H1 (cell line): ENCODE measurements around the gene MMP19. TPM values are rescaled to one million over a fixed set of nuclear protein-coding genes. Genes with fewer than 3 reads are reported as not detected.

Experiments
- CTCF ChIA-PET: fragments of 300-600 bp; sonication (Branson Sonifier 250); formaldehyde crosslinking; loops from one replicate; lab custom pipeline; 2021; ENCODE audit not compliant: partially characterized antibody; lab: Charles Lee
- POLR2A ChIA-PET: fragments of 300-600 bp; sonication (Branson Sonifier 250); formaldehyde crosslinking; loops from one replicate; lab custom pipeline; 2021; ENCODE audit warnings: inconsistent platforms; ENCODE audit not compliant: partially characterized antibody; lab: Charles Lee
- DNase-seq, 2 experiments: peaks; one replicate each; pipeline versions ENCODE4 v3.0.0 to v3.0.0-alpha.2; 2010 to 2022; ENCODE audit warnings: low spot score in 2 of 2, low read depth in 1 of 2, mixed read lengths in 1 of 2
- FAIRE-seq: peaks from 2 replicates; lab custom pipeline; 2011; peaks lifted over from hg19 to GRCh38; lab: Jason Lieb, UNC
- H2AFZ ChIP-seq: 2 replicates; pipeline ENCODE4 v1.8.1; 2012; ENCODE audit warnings: low read length, inconsistent platforms
- H2AK5ac ChIP-seq: 2 replicates; pipeline ENCODE4 v1.6.1; 2013; ENCODE audit warnings: low read depth, low read length
- H2BK120ac ChIP-seq: replicated peaks from 2 replicates; pipeline ENCODE3; 2013; ENCODE audit warnings: low read depth, low read length, inconsistent platforms
- H2BK12ac ChIP-seq: 2 replicates; pipeline ENCODE4 v1.6.1; 2013; ENCODE audit warnings: low read depth, low read length
- H2BK15ac ChIP-seq: 2 replicates; pipeline ENCODE4 v1.6.1; 2013; ENCODE audit warnings: low read length
- H2BK20ac ChIP-seq: 2 replicates; pipeline ENCODE4 v1.6.1; 2013; ENCODE audit warnings: low read length
- H2BK5ac ChIP-seq: 2 replicates; pipeline ENCODE4 v1.6.1; 2013; ENCODE audit warnings: low read depth, low read length
- H3K14ac ChIP-seq: 2 replicates; pipeline ENCODE4 v1.6.1; 2013; ENCODE audit warnings: inconsistent platforms; ENCODE audit not compliant: insufficient read length
- H3K18ac ChIP-seq: 2 replicates; pipeline ENCODE4 v1.6.1; 2013; ENCODE audit warnings: low read length; ENCODE audit errors: extremely low read depth
- H3K23ac ChIP-seq: 2 replicates; pipeline ENCODE4 v1.6.1; 2013; ENCODE audit warnings: inconsistent platforms; ENCODE audit not compliant: insufficient read length
- H3K23me2 ChIP-seq: 2 replicates; pipeline ENCODE4 v1.6.1; 2013; ENCODE audit warnings: low read depth, low read length
- H3K27ac ChIP-seq: 2 replicates; pipeline ENCODE4 v1.6.1; 2011; ENCODE audit warnings: low read depth, low read length, inconsistent platforms
- H3K27me3 ChIP-seq, 4 experiments: replicated peaks in 1 of 4; 1 replicate in 1 of 4; 2 replicates in 3 of 4; pipeline versions ENCODE4 v1.6.1 to v1.8.1; 2011 to 2013; ENCODE audit warnings: low read length in 3 of 4, mild to moderate bottlenecking in 3 of 4, inconsistent platforms in 2 of 4, mixed read lengths in 2 of 4, moderate library complexity in 1 of 4; ENCODE audit not compliant: control insufficient read depth in 3 of 4, insufficient read depth in 3 of 4; ENCODE audit errors: extremely low read depth in 1 of 4
- H3K36me3 ChIP-seq, 4 experiments: 2 replicates each; pipeline versions ENCODE4 v1.6.1 to v1.8.1; 2011 to 2013; ENCODE audit warnings: mild to moderate bottlenecking in 4 of 4, low read length in 3 of 4, moderate library complexity in 2 of 4, control low read depth in 1 of 4, inconsistent platforms in 1 of 4; ENCODE audit not compliant: insufficient read depth in 4 of 4, control insufficient read depth in 2 of 4
- H3K4ac ChIP-seq: replicated peaks from 2 replicates; pipeline ENCODE3; 2013; ENCODE audit warnings: low read length, low read depth, mixed read lengths, inconsistent platforms; ENCODE audit not compliant: insufficient read length
- H3K4me1 ChIP-seq, 4 experiments: replicated peaks in 1 of 4; 1 replicate in 1 of 4; 2 replicates in 3 of 4; pipeline versions ENCODE4 v1.6.1 to v1.8.1; 2011 to 2013; ENCODE audit warnings: low read length in 3 of 4, inconsistent platforms in 2 of 4, mixed read lengths in 1 of 4; ENCODE audit not compliant: insufficient read depth in 4 of 4, control insufficient read depth in 3 of 4
- H3K4me2 ChIP-seq, 2 experiments: 2 replicates each; pipeline versions ENCODE4 v1.6.1 to v1.8.1; 2011 to 2013; ENCODE audit warnings: low read depth in 2 of 2, low read length in 2 of 2, control low read depth in 1 of 2, inconsistent platforms in 1 of 2, mild to moderate bottlenecking in 1 of 2; ENCODE audit not compliant: insufficient read depth in 1 of 2
- H3K4me3 ChIP-seq, 4 experiments: fragments of 200-600, 300-600 bp in 1 of 4; sonication (generic), shearing (Covaris generic), sonication (Bioruptor Twin) in 1 of 4; 2 replicates each; pipeline versions ENCODE4 v1.5.1 to v1.8.1; 2011 to 2016; ENCODE audit warnings: low read length in 4 of 4, low read depth in 3 of 4, control low read depth in 2 of 4, inconsistent platforms in 2 of 4, mild to moderate bottlenecking in 2 of 4, mixed read lengths in 1 of 4, moderate library complexity in 1 of 4; ENCODE audit not compliant: insufficient read depth in 2 of 4; ENCODE audit errors: extremely low read depth in 1 of 4
- H3K56ac ChIP-seq: replicated peaks from 2 replicates; pipeline ENCODE3; 2013; ENCODE audit warnings: low read depth, mild to moderate bottlenecking, mixed read lengths, low read length, inconsistent platforms; ENCODE audit not compliant: insufficient read length
- H3K79me1 ChIP-seq: 2 replicates; pipeline ENCODE4 v1.6.1; 2013; ENCODE audit warnings: low read depth, low read length, control low read depth
- H3K79me2 ChIP-seq, 2 experiments: 2 replicates each; pipeline versions ENCODE4 v1.6.1 to v1.8.1; 2012 to 2013; ENCODE audit warnings: low read length in 2 of 2, mild to moderate bottlenecking in 2 of 2, inconsistent platforms in 1 of 2; ENCODE audit not compliant: insufficient read depth in 2 of 2, control insufficient read depth in 1 of 2
- H3K9ac ChIP-seq, 4 experiments: replicated peaks in 1 of 4; 1 replicate in 1 of 4; 2 replicates in 3 of 4; pipeline versions ENCODE4 v1.6.1 to v1.8.1; 2011 to 2013; ENCODE audit warnings: low read depth in 3 of 4, low read length in 3 of 4, control low read depth in 2 of 4, mild to moderate bottlenecking in 2 of 4, moderate library complexity in 2 of 4, inconsistent platforms in 1 of 4; ENCODE audit errors: extremely low read depth in 1 of 4
- H3K9me3 ChIP-seq, 2 experiments: 2 replicates each; pipeline versions ENCODE4 v1.6.1 to v1.8.1; 2012 to 2013; ENCODE audit warnings: mild to moderate bottlenecking in 2 of 2, moderate library complexity in 2 of 2, control low read depth in 1 of 2, inconsistent platforms in 1 of 2, low read depth in 1 of 2, low read length in 1 of 2, mixed read lengths in 1 of 2; ENCODE audit not compliant: insufficient read depth in 2 of 2
- H4K20me1 ChIP-seq, 2 experiments: replicated peaks in 1 of 2; 2 replicates each; pipeline versions ENCODE3 to v1.8.1; 2011 to 2013; ENCODE audit warnings: inconsistent platforms in 2 of 2, low read length in 2 of 2, mild to moderate bottlenecking in 1 of 2; ENCODE audit not compliant: insufficient read depth in 2 of 2, control insufficient read depth in 1 of 2
- H4K5ac ChIP-seq: 2 replicates; pipeline ENCODE4 v1.6.1; 2013; ENCODE audit warnings: low read length, low read depth, mixed read lengths, inconsistent platforms; ENCODE audit not compliant: insufficient read length
- H4K8ac ChIP-seq: 2 replicates; pipeline ENCODE4 v1.8.0; 2013; ENCODE audit warnings: mild to moderate bottlenecking, moderate library complexity, low read length, inconsistent platforms; ENCODE audit not compliant: insufficient read depth; ENCODE audit errors: extremely low read depth
- H4K91ac ChIP-seq: replicated peaks from 2 replicates; pipeline ENCODE3; 2013; ENCODE audit warnings: low read length, mixed read lengths, inconsistent platforms; ENCODE audit not compliant: insufficient read length
- ATF3 ChIP-seq: IDR thresholded peaks from 2 replicates; pipeline ENCODE4 v1.6.1; 2011; ENCODE audit warnings: low read depth, mild to moderate bottlenecking, low read length; ENCODE audit not compliant: insufficient read depth
- BACH1 ChIP-seq: IDR thresholded peaks from 2 replicates; pipeline ENCODE4 v1.6.1; 2012; ENCODE audit warnings: low read length, improper control_type of control experiment
- CBX8 ChIP-seq: fragments of 300-800, 300-1000 bp; sonication (generic); IDR thresholded peaks from 2 replicates; pipeline ENCODE4 v1.7.1; 2016; ENCODE audit warnings: low read depth, low read length, borderline replicate concordance
- CHD1 ChIP-seq: IDR thresholded peaks from 2 replicates; pipeline ENCODE4 v1.6.1; 2012; ENCODE audit warnings: low read depth, low read length, improper control_type of control experiment
- EZH2 ChIP-seq: fragments of 200-600 bp; sonication (generic); IDR thresholded peaks from 2 replicates; pipeline ENCODE4 v1.7.1; 2012; ENCODE audit warnings: low read depth, mild to moderate bottlenecking, moderate library complexity, low read length, inconsistent platforms; ENCODE audit not compliant: severe bottlenecking
- HDAC2 ChIP-seq, 2 experiments: fragments of 300-600 bp in 1 of 2; sonication (generic) in 1 of 2; IDR thresholded peaks; 2 replicates each; pipeline ENCODE4 v1.6.1; 2011 to 2012; ENCODE audit warnings: low read depth in 2 of 2, low read length in 2 of 2, mild to moderate bottlenecking in 2 of 2, moderate library complexity in 2 of 2, borderline replicate concordance in 1 of 2, inconsistent platforms in 1 of 2
- JUND ChIP-seq: IDR thresholded peaks from 2 replicates; pipeline ENCODE4 v1.6.1; 2011; ENCODE audit warnings: mild to moderate bottlenecking, improper control_type of control experiment, low read length
- POU5F1 ChIP-seq: IDR thresholded peaks from 2 replicates; pipeline ENCODE4 v1.6.1; 2011; ENCODE audit warnings: low read depth, mild to moderate bottlenecking, low read length, moderate library complexity
- RNF2 ChIP-seq: fragments of 200-900, 300-1000 bp; sonication (generic); IDR thresholded peaks from 2 replicates; pipeline ENCODE4 v1.7.1; 2016; ENCODE audit warnings: borderline replicate concordance, low read depth, mild to moderate bottlenecking, antibody characterized with exemption, low read length; ENCODE audit not compliant: poor library complexity, severe bottlenecking; ENCODE audit errors: missing control alignments
- RXRA ChIP-seq: IDR thresholded peaks from 2 replicates; pipeline ENCODE4 v1.6.1; 2011; ENCODE audit warnings: low read depth, mild to moderate bottlenecking, low read length, moderate library complexity; ENCODE audit not compliant: insufficient read depth
- SIX5 ChIP-seq: IDR thresholded peaks from 2 replicates; pipeline ENCODE4 v1.6.1; 2011; ENCODE audit warnings: mild to moderate bottlenecking, low read depth, low read length
- WGBS, 2 experiments: shearing (Covaris generic) in 1 of 2; methylation state at CpG; one replicate each; pipeline versions ENCODE4 v1.1.6 to v1.1.7; 2013 to 2015; ENCODE audit warnings: low lambda C conversion rate in 2 of 2, mixed read lengths in 2 of 2, inconsistent platforms in 1 of 2, low coverage in 1 of 2, missing lambda C conversion rate in 1 of 2; ENCODE audit not compliant: insufficient replicate concordance in 2 of 2, insufficient coverage in 1 of 2, insufficient read length in 1 of 2; ENCODE audit errors: extremely low coverage in 1 of 2, missing lambda C conversion rate in 1 of 2; 5-methylcytosine and 5-hydroxymethylcytosine counted together
- polyA plus RNA-seq, 7 experiments: library from polyadenylated mRNA; depleted of rRNA in 3 of 7; stranded (reverse) in 5 of 7; unstranded in 2 of 7; fragments of >200 nt in 5 of 7; fragments of 200-250 nt in 2 of 7; gene quantifications; 1 replicate in 5 of 7; 2 replicates in 1 of 7; 4 replicates in 1 of 7; pipeline versions ENCODE4 v1.2.1 to v1.2.3, GENCODE V29; 2011 to 2013; ENCODE audit warnings: missing spikeins in 2 of 7, mixed read lengths in 2 of 7
- total RNA-seq: library from RNA; stranded (reverse); fragmentation: NEBNext Ultra II Directional; extraction: Animal tissue kit (Norgen Biotek cat#: 25700); gene quantifications from 2 replicates; pipeline ENCODE4 v1.2.1, GENCODE V29; 2021

MMP19 gene
- total and polyA plus RNA-seq, 2 of the 8 experiments (the other 6 are each of a cell fraction or from before 2014, with no cell fraction given), result 2.7 to 3.3 TPM

- Histone ChIP-seq H3K23ac (no peak overlapping the region), H3K4me2 (no peak overlapping the region), H3K36me3 (no peaks in the 10 kb centered on the region), H3K4ac (no peak overlapping the region), H2BK5ac (no peak overlapping the region), H3K27me3 (no peaks in the 10 kb centered on the region), H3K4me3 (no peak overlapping the region), H2BK15ac (no peak overlapping the region), H2BK20ac (no peak overlapping the region), H4K91ac (no peak overlapping the region), H3K14ac (no peak overlapping the region), H3K56ac (no peak overlapping the region), H2BK12ac (no peak overlapping the region; the same call in 1 of the 2 replicates), H3K4me1 (peaks cover 0 to 3% (median 0%) of the 10 kb centered on the region in 4 experiments; a peak in 1 of 7 replicates), H2BK120ac (no peak overlapping the region), H3K9me3 (no peaks in the 10 kb centered on the region), H4K5ac (no peak overlapping the region), H3K18ac (no peak overlapping the region), H4K20me1 (no peaks in the 10 kb centered on the region), H2AFZ (peak overlapping the region; percentile 57), H3K27ac (no peak overlapping the region), H3K9ac (no peak overlapping the region), H3K79me2 (no peaks in the 10 kb centered on the region), H3K79me1 (no peaks in the 10 kb centered on the region), H4K8ac (no peak overlapping the region), H3K23me2 (no peaks in the 10 kb centered on the region), H2AK5ac (no peak overlapping the region)
- no peak for FAIRE-seq
- POLR2A ChIA-PET, result interaction anchor here (0.6 to 3.3 kb wide), 10 partner anchors 9 to 80 kb away, joined by 3 to 21 read pairs (median 4); partner anchors contain the start of genes DNAJC14 and PYM1
- CTCF ChIA-PET, result interaction anchor here (0.8 to 1.8 kb wide), 11 partner anchors 11 to 118 kb away, joined by 3 to 7 read pairs (median 4); partner anchors contain the start of genes DGKA and DNAJC14
- no peak for DNase-seq
- 87% methylated on average over 5 of the region's 6 CpGs; no CpG with 5 or more reads in 1 of the 2 experiments for WGBS, 2 experiments
- no peak for TF ChIP-seq CBX8
- no peak for TF ChIP-seq BACH1
- TF ChIP-seq JUND, result no peak
- no peak for TF ChIP-seq RXRA
- TF ChIP-seq POU5F1, result no peak
- TF ChIP-seq EZH2, result no peak
- no peak for TF ChIP-seq ATF3
- no peak for TF ChIP-seq CHD1
- no peak for TF ChIP-seq HDAC2 (IDR thresholded peaks at IDR 0.05; ENCODE audit: borderline replicate concordance in 1 of 2, low read depth in 2 of 2, low read length in 2 of 2)
- TF ChIP-seq SIX5, result no peak
- no peak for TF ChIP-seq RNF2
These were observed 5.0 kb upstream of the MMP19 start for GRCh38 chr12:55847603-55848291.
